Bronchus fibroblast of lung (primary cell): ENCODE measurements around the gene B4GALT2. TPM values are rescaled to one million over a fixed set of nuclear protein-coding genes. Genes with fewer than 3 reads are reported as not detected.

Source experiments
- total RNA-seq: library from RNA; depleted of rRNA; stranded (reverse); fragments of >200 nt; gene quantifications from 2 replicates; pipeline ENCODE4 v1.2.3, GENCODE V29; 2015

B4GALT2 gene, protein sequence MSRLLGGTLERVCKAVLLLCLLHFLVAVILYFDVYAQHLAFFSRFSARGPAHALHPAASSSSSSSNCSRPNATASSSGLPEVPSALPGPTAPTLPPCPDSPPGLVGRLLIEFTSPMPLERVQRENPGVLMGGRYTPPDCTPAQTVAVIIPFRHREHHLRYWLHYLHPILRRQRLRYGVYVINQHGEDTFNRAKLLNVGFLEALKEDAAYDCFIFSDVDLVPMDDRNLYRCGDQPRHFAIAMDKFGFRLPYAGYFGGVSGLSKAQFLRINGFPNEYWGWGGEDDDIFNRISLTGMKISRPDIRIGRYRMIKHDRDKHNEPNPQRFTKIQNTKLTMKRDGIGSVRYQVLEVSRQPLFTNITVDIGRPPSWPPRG
- 109 and 110 TPM in 2 replicates for total RNA-seq

DNA sequence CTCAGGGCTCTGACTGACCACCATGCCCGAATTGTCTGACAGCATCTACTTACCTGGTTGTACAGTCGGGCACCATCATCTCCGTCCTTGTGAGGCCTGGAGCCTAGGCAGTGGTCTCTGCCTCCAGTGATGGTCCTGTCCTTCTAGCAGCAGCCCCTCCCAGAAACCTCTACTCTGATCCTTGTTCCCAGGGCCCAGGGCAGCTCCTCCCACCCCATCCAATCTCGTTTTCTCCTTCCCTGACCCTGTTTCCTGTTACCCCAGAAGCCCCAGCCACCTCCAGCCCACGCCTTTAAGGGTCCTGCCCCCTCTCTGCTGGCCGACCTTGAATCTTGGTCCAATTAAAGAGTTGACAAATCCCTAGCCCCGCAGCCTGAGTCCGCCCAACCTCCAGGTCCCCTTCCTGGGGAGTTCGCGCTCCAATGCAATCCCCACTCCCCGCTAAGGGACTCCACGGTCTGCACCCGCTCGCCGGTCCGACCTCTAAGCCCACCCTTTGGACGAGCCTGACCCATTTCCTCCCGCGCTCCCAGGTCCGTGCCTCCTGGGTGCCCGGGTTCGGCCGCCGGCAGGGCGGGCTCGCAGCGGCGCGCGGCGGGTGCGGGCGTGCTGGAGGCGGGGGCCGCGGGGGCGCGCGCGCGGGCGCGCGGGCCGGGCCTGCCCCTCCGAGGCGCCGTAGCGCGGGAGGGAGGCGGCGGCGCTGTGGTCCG lies at the start of gene B4GALT2:
B4GALT2 (plus strand) TSS at position 660 of the 710 bp plus-strand sequence. CDS start 1,951 bp downstream, outside the sequence.

GRCh38 chr1:43933386-43934100 lies 45.5 kb upstream of the B4GALT2 start, which contains the start of gene ARTN:
Gene ARTN (plus strand): TSS chr1:43933801. CDS start chr1:43935657, 1,856 bp downstream.

DNA sequence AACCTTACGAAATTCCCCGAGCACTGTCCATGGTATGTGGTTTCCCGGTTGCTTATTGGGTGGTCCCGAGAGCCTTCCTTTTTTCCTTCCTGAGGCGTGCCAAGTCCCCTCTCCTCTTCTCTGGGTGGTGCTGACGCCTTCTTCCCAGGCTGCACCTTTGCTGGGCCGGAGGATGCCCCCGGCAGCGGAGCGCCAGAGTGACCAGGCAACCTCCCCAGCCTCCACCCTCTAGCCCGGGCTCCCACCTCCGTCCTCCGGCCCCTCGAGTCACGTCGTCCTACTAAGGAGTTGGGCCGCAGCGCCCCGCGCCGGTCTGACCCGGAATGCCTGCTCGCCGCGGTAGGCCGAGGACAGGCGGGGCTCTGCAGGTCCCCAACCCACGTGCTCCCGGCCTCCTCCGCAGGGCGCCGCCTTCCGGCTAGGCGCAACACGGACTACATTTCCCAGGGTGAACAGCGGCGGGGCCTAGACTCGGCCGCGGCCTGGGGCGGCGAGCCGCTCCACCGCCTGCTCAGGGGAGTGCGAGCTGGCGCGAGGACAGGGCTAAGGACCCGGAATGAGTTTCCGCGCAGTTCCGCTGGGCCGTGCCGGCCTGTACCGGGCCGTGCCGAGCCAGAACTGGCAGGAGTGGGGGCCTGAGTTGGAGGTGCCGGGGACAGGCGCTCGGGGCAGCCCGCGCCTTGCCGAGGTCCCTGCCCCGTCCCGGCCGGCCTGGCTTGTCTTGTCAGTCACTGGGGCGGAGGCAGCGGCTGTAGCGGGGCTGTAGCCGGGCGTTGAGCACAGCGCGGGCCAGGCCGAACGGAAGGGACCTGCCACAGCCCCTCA lies 32.6 kb upstream of the B4GALT2 start, which contains the start of gene IPO13:
IPO13 (plus strand) TSS at position 715 of the 825 bp plus-strand sequence. CDS start 651 bp downstream, outside the sequence.

GRCh38 chr1:43969746-43970466 lies 9.1 kb upstream of the B4GALT2 start, which contains the start of gene DPH2:
Gene DPH2 (plus strand): TSS chr1:43970010. CDS start chr1:43970176, 166 bp downstream.

GRCh38 chr1:43974443-43975248 lies 4.4 kb upstream of the B4GALT2 start, which contains the start of gene ATP6V0B:
Gene ATP6V0B (plus strand): TSS chr1:43974960. CDS start chr1:43975041, 81 bp downstream.

GRCh38 chr1:43991476-43992231 lies 12.6 kb downstream of the B4GALT2 start, which contains the start of gene CCDC24:
Gene CCDC24 (plus strand): TSS chr1:43991599. CDS start chr1:43991879, 280 bp downstream.

GRCh38 chr1:44031252-44032169 lies 52.5 kb downstream of the B4GALT2 start, which contains the start of gene SLC6A9:
Gene SLC6A9 (minus strand): TSS chr1:44031462. CDS start chr1:44024277, 7,185 bp downstream.

Other genes starting within 250 kb of the B4GALT2 start
- 0.17 and 0.74 TPM in 2 replicates for gene ARTN, start 45.4 kb upstream of the B4GALT2 start, total RNA-seq
- 18.8 and 21.4 TPM in 2 replicates for gene IPO13, start 32.3 kb upstream of the B4GALT2 start, total RNA-seq
- 17.1 and 18.3 TPM in 2 replicates for gene DPH2, start 9.2 kb upstream of the B4GALT2 start, total RNA-seq
- gene ATP6V0B, start 4.2 kb upstream of the B4GALT2 start, total RNA-seq = 114 and 116 TPM in 2 replicates
- gene CCDC24, start 12.4 kb downstream of the B4GALT2 start, total RNA-seq = 3.0 and 4.3 TPM in 2 replicates
- gene SLC6A9, start 52.3 kb downstream of the B4GALT2 start, total RNA-seq = 5.2 and 9.1 TPM in 2 replicates
- gene KLF17, start 139.6 kb downstream of the B4GALT2 start, total RNA-seq = under 0.01 TPM in 2 replicates
- not detected in 2 replicates for gene KLF18, start 162.4 kb downstream of the B4GALT2 start, total RNA-seq
- gene DMAP1, start 234.3 kb downstream of the B4GALT2 start, total RNA-seq = 45.2 and 52.6 TPM in 2 replicates